Testis (tissue), 3 donors: Measurements from ENCODE around the gene GLI1. TPM values are rescaled to one million over a fixed set of nuclear protein-coding genes. Genes with fewer than 3 reads are reported as not detected.

Source experiments
- DNase-seq: peaks from one replicate; pipeline ENCODE4 v3.0.0-alpha.2; 2019
- H3K27ac ChIP-seq, 2 donors: fragments of 200-600 bp; sonication (generic); one replicate each; pipeline ENCODE4 v1.5.1; 2019
- H3K27me3 ChIP-seq: fragments of 200-600 bp; sonication (generic); one replicate; pipeline ENCODE4 v1.5.1; 2019
- H3K36me3 ChIP-seq: fragments of 200-600 bp; sonication (generic); one replicate; pipeline ENCODE4 v1.5.1; 2017; ENCODE audit warnings: low read depth; ENCODE audit errors: missing control alignments
- H3K4me1 ChIP-seq: fragments of 200-600 bp; sonication (generic); one replicate; pipeline ENCODE4 v1.5.1; 2019
- H3K4me3 ChIP-seq, 2 donors: fragments of 200-600 bp; sonication (generic); one replicate each; pipeline ENCODE4 v1.5.1; 2017 to 2019
- H3K9me3 ChIP-seq: fragments of 200-600 bp; sonication (generic); one replicate; pipeline ENCODE4 v1.5.1; 2017
- POLR2A ChIP-seq: fragments of 450-650 bp; IDR thresholded peaks from one replicate; pipeline ENCODE4 v1.6.1; 2017; ENCODE audit warnings: antibody characterized with exemption, mild to moderate bottlenecking, moderate library complexity
- WGBS, 2 donors: methylation state at CpG; one replicate each; pipeline ENCODE4 v1.1.5; 2018; 5-methylcytosine and 5-hydroxymethylcytosine counted together
- intact Hi-C: fragments of 100-400 bp; cut with DNase I; formaldehyde crosslinking; loops from one replicate; pipeline ENCODE4 v1.15.1; 2023; ENCODE audit warnings: low total_unique reads
- polyA plus RNA-seq: library from polyadenylated mRNA; stranded (reverse); fragments of 350-450 nt; fragmentation: Illumina TruSeq; extraction: RNeasy Lipid Tissue Mini Kit (QIAGEN cat#74804); gene quantifications from one replicate; pipeline ENCODE4 v1.2.3, GENCODE V29; 2014; ENCODE audit warnings: low read depth, low replicate concordance; ENCODE audit not compliant: insufficient read depth
- total RNA-seq, 2 donors: library from RNA; depleted of rRNA; stranded (reverse); fragments of >200 nt; gene quantifications; one replicate each; pipeline ENCODE4 v1.2.3, GENCODE V29; 2016
- TF ChIP-seq, protein P1 (sequence below), 3 experiments: fragments of 450-650 bp in 2 of 3; fragments of 200-600 bp in 1 of 3; sonication (generic) in 1 of 3; IDR thresholded peaks; one replicate each; pipeline ENCODE4 v1.5.1; 2016 to 2019; ENCODE audit warnings: antibody characterized with exemption in 3 of 3, mild to moderate bottlenecking in 2 of 3, moderate library complexity in 1 of 3

The GLI1 gene
- total and polyA plus RNA-seq, 3 donors from 2014 or later: 8.3 to 18.0 (median 9.3) TPM

DNA sequence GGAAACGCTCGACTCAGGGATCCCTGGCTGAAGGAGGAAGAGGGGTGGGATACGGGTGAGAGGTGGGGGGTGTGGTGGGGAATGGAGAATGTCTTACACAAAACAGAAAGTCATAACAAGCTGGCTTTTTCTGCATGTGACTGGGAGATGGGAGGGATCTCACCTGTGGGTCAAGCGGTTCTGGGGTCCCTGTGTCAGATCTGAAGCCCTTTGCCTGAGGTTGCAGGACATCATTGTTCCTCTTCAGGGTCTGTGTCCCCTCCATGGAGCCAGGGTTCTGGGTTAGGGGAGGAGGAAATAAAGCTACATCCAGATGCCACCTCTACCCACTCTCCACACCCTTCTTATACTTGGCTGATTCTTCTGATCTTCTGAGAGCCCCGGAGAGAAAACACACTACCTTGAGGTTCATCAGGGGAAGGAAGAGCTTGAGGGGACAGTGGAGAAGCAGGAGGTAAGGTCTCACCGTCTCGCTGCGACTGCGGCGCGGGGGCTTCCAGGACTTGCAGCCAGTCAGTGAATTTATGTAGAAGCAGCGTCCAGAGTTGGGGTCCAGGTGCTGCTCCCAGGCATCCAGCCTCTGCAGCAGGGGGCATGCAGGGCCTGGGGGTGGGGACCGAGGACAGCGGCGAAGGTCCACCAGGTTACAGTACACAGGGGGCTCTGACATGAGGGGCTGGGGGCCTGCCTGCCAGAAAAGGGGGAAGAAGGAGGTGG lies 17.6 kb downstream of the GLI1 start:
- intact Hi-C loops: no loop called here
- peaks cover 15% of the 10 kb centered on the region for H3K4me1 ChIP-seq
- H3K4me3 ChIP-seq: peak overlapping the region in 1 of 2 donors; percentile 23
- no peak for DNase-seq
- TF ChIP-seq, protein P1, sequence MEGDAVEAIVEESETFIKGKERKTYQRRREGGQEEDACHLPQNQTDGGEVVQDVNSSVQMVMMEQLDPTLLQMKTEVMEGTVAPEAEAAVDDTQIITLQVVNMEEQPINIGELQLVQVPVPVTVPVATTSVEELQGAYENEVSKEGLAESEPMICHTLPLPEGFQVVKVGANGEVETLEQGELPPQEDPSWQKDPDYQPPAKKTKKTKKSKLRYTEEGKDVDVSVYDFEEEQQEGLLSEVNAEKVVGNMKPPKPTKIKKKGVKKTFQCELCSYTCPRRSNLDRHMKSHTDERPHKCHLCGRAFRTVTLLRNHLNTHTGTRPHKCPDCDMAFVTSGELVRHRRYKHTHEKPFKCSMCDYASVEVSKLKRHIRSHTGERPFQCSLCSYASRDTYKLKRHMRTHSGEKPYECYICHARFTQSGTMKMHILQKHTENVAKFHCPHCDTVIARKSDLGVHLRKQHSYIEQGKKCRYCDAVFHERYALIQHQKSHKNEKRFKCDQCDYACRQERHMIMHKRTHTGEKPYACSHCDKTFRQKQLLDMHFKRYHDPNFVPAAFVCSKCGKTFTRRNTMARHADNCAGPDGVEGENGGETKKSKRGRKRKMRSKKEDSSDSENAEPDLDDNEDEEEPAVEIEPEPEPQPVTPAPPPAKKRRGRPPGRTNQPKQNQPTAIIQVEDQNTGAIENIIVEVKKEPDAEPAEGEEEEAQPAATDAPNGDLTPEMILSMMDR (IDR thresholded peaks at IDR 0.05): no peak
- TF ChIP-seq POLR2A: no peak
- 80 to 85% methylated on average over 15 of the region's 15 CpGs for WGBS, 2 donors
- H3K36me3 ChIP-seq: no peaks in the 10 kb centered on the region
- no peaks in the 10 kb centered on the region for H3K9me3 ChIP-seq
- H3K27me3 ChIP-seq: no peaks in the 10 kb centered on the region
- no peak overlapping the region for H3K27ac ChIP-seq

DNA sequence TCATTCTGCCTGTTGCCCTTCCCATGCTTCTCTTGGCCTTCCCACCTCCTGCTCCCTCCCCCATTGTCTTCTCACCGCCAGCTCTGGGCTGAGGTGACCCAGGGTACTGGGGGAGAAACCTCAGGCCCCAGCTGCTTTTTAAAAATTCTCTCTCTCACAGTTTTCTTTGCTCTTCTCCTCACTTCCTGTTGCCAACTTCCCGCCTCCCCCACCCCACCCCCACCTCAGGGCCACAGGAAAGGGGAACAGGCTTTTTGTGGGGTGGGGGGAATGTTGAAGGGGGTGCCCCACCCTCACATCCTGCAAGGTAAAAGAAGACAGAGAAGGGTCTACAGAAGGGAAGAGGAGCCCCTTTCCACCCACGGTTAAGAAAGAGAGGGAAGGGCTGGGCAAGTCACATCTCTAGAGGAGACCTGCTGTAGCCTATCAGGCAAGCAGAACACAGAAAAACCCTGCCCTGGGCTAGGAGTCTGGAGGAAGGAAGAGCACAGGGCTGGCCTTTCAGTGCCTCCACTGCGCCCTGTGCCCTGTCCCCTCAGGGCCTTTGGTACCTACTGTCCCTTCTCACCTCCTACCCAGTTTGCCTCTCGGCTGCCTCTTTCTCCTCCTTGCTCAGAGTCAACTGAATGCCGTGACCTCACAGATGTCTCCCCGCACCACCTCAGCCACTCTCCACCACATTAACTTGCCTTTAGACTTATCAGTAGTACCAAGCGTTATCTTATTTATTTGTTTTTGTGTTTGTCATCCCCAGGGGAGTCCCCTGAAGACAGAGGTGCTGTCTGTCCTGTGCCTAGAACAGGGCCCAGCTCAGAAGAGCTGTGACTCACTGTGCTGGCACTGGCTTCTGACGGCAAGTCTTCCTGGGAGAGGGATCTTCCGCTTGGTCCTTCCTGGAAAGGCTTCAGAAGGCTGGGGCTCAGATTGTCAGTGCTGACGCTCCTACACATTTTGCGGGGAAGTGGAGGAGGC lies 18.4 kb downstream of the GLI1 start:
- no peak for TF ChIP-seq POLR2A
- TF ChIP-seq, protein P1 (IDR thresholded peaks at IDR 0.05): no peak
- H3K36me3 ChIP-seq: no peaks in the 10 kb centered on the region
- H3K27me3 ChIP-seq: no peaks in the 10 kb centered on the region
- intact Hi-C loops: no loop called here
- peak overlapping the region in 1 of 2 donors; percentile 23 for H3K4me3 ChIP-seq
- 73 to 74% methylated on average over 12 of the region's 12 CpGs for WGBS, 2 donors
- H3K4me1 ChIP-seq: peaks cover 15% of the 10 kb centered on the region
- DNase-seq: no peak
- H3K27ac ChIP-seq: peak overlapping the region in 1 of 2 donors; percentile 35
- no peaks in the 10 kb centered on the region for H3K9me3 ChIP-seq

DNA sequence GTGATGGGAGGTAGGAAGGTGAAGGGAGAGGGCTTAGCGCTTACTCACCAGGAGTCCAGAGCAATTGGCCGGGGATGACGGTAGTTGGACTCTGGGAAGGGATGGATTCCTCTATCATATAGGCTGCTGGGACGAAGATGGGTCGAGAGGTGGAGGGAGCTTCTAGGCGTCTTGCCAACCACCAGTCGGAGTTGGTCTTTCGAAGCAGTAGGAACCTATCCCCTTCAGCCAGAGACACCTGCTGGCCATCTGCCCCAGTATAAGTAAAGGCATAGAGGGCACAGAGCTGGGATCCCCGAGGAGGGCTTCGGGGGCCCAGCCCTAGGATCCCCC lies 19.4 kb downstream of the GLI1 start:
- TF ChIP-seq, protein P1 (IDR thresholded peaks at IDR 0.05): no peak
- no peak for TF ChIP-seq POLR2A
- 77 to 89% methylated on average over 10 of the region's 10 CpGs for WGBS, 2 donors
- H3K36me3 ChIP-seq: no peaks in the 10 kb centered on the region
- intact Hi-C loops: no loop called here
- H3K27me3 ChIP-seq: no peaks in the 10 kb centered on the region
- H3K9me3 ChIP-seq: no peaks in the 10 kb centered on the region
- no peak for DNase-seq
- no peak overlapping the region for H3K4me3 ChIP-seq
- no peak overlapping the region for H3K27ac ChIP-seq
- H3K4me1 ChIP-seq: peaks cover 15% of the 10 kb centered on the region

DNA sequence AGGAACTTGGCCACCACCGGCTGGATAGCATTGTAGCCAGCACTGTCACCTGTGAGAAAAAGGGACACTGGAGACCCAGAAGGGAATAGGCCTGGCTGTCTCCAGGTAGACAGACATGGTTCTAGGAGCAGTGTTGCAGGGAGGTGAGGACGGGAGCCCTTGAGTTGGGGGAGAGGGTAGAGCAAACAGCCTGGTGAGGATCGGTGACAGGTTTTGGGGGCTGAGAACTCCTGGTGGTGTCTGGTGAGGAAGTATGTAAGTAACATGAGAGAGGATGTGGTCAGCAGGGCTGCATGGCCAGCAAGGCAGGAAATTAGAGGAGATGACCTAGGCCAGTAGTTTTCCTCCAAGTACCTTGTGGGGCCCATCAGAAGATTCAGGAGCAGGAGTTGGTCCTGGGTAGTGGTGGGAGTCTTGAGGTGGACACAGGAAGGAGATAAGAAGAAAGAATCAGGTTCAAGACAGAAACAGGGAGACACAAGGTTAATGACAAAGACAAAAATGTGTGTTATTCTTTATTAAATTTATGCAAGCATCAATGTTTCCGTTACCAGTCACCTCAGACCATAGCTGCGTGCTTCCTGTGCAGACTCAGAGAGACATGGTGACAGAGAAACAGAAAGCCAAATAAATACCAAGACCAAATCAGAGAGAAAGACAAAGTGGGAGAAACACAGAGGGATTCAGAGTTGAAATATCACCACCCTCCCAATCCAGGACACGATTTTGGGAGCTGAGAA lies 20.0 kb downstream of the GLI1 start, which contains the start of gene ARHGAP9:
Gene ARHGAP9, minus strand, starts transcription at position 491 of the 740 bp plus-strand sequence. Its CDS starts 460 bp downstream, at position 31.
- intact Hi-C loops: no loop called here
- Histone ChIP-seq H3K27ac (no peak within 1 kb of the TSS), H3K27me3 (no peaks in the 10 kb centered on the region)

More for the DNA sequence above, 20.0 kb downstream of the GLI1 start, which contains the start of gene ARHGAP9:
- Histone ChIP-seq H3K4me3 (no peak within 1 kb of the TSS), H3K36me3 (no peaks in the 10 kb centered on the region), H3K4me1 (peaks cover 15% of the 10 kb centered on the region), H3K9me3 (no peaks in the 10 kb centered on the region)
- DNase-seq: no peak
- TF ChIP-seq, protein P1 (IDR thresholded peaks at IDR 0.05): no peak
- no peak for TF ChIP-seq POLR2A
- 73 to 86% methylated on average over 6 of the region's 6 CpGs for WGBS, 2 donors
